NCI-H345 treated with DMSO at 0.1 percent for 48 hours (cell line): ENCODE measurements around the gene NIPAL1.

Experiments used
- DNase-seq: peaks from one replicate; lab custom pipeline; 2025; ENCODE audit not compliant: unreplicated experiment; lab: John Stamatoyannopoulos, UW

The NIPAL1 gene

GRCh38 chr4:48025005-48025404 is 8.4 kb downstream of the NIPAL1 start:
- DNase-seq: peak; percentile 22

- DNase-seq: no peak
Observed at GRCh38 chr4:48027653-48028052, 11.1 kb downstream of the NIPAL1 start.

- DNase-seq: no peak
Observed at GRCh38 chr4:48028696-48029095, 12.1 kb downstream of the NIPAL1 start.

GRCh38 chr4:48030470-48030869 is 13.9 kb downstream of the NIPAL1 start:
- DNase-seq: no peak

GRCh38 chr4:48031802-48032525 is 15.4 kb downstream of the NIPAL1 start:
- DNase-seq: no peak

- no peak for DNase-seq
Observed at GRCh38 chr4:48032721-48033120, 16.1 kb downstream of the NIPAL1 start.

- no peak for DNase-seq
Observed at GRCh38 chr4:48033412-48033811, 16.8 kb downstream of the NIPAL1 start.

- no peak for DNase-seq
Observed at GRCh38 chr4:48033825-48034413, 17.3 kb downstream of the NIPAL1 start.

- DNase-seq: no peak
Observed at GRCh38 chr4:48035952-48036351, 19.4 kb downstream of the NIPAL1 start.

GRCh38 chr4:48037117-48037462 is 20.5 kb downstream of the NIPAL1 start:
- DNase-seq: no peak

GRCh38 chr4:48038666-48039065 is 22.1 kb downstream of the NIPAL1 start:
- no peak for DNase-seq

- DNase-seq: no peak
Observed at GRCh38 chr4:48039561-48039960, 23.0 kb downstream of the NIPAL1 start.

GRCh38 chr4:48041535-48042137 is 25.1 kb downstream of the NIPAL1 start:
- DNase-seq: no peak

GRCh38 chr4:48042979-48043461 is 26.4 kb downstream of the NIPAL1 start:
- DNase-seq: no peak

- DNase-seq: no peak
Observed at GRCh38 chr4:48043504-48043903, 26.9 kb downstream of the NIPAL1 start.

GRCh38 chr4:48044298-48044697 is 27.7 kb downstream of the NIPAL1 start:
- no peak for DNase-seq

- no peak for DNase-seq
Observed at GRCh38 chr4:48046059-48046458, 29.5 kb downstream of the NIPAL1 start.

GRCh38 chr4:48047421-48047844 is 30.9 kb downstream of the NIPAL1 start:
- DNase-seq: no peak

- DNase-seq: no peak
Observed at GRCh38 chr4:48047896-48048295, 31.3 kb downstream of the NIPAL1 start.

GRCh38 chr4:48049483-48049882 is 32.9 kb downstream of the NIPAL1 start:
- no peak for DNase-seq

GRCh38 chr4:48051078-48051477 is 34.5 kb downstream of the NIPAL1 start:
- DNase-seq: no peak
